Measurements from ENCODE around the gene LRRC71.

LRRC71 gene

DNA sequence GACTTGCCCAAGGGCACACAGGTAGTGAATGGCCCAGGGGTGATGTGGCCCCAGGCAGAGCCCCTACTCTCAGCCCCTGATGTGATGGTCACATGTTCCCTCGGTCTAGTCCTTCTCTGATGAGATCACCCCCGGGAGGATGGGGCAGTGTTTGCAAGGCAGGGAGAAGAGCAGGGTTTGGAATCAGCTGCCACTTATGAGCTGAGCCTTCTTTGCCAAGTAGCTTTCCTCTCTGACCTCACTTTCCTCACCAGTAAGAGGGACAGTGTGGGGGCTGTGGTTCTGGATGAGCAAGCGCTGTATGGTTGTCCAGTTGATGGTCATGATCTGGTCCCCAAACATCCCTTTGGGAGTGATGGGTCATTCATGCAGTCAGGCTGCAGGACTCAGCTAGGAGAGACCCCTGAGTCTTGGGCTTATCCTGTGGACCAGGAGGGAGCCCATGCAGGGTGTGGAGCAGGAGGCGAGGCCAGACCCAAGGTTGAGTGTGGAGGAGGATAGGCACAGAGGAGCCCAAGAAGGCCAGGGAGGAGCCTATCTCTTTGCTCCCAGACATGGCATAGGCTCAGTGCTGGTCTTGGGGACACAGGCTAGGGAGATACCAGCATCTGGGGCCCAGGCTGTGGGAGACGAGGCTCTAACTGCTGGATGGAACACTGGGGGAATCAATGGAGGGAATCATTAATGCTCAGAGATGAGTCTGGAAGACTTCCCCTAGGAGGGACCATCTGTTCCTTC is 42.8 kb upstream of the LRRC71 start:
- H3K4me3 ChIP-seq (ENCODE audit: low read depth, low read length) = no peak overlapping the region
- no peak for DNase-seq (ENCODE audit: low read depth)
- TF ChIP-seq, protein P1, sequence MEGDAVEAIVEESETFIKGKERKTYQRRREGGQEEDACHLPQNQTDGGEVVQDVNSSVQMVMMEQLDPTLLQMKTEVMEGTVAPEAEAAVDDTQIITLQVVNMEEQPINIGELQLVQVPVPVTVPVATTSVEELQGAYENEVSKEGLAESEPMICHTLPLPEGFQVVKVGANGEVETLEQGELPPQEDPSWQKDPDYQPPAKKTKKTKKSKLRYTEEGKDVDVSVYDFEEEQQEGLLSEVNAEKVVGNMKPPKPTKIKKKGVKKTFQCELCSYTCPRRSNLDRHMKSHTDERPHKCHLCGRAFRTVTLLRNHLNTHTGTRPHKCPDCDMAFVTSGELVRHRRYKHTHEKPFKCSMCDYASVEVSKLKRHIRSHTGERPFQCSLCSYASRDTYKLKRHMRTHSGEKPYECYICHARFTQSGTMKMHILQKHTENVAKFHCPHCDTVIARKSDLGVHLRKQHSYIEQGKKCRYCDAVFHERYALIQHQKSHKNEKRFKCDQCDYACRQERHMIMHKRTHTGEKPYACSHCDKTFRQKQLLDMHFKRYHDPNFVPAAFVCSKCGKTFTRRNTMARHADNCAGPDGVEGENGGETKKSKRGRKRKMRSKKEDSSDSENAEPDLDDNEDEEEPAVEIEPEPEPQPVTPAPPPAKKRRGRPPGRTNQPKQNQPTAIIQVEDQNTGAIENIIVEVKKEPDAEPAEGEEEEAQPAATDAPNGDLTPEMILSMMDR (conservative IDR thresholded peaks at IDR 0.05; ENCODE audit: low read depth, low read length) = no peak

DNA sequence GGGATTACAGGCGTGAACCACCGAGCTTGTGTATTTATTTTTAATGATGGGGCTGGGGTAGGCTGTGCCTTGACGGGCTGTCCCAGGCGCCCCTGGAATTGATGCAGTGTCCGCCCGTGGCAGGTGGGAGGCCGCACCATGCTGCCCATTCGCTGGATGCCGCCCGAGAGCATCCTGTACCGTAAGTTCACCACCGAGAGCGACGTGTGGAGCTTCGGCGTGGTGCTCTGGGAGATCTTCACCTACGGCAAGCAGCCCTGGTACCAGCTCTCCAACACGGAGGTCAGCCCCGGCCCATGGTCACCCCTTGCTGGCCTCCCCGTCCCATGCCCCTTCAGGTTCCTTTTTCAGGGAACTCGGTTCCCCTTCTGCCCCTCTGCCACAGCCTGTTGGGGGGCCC is 40.6 kb upstream of the LRRC71 start:
- H3K4me3 ChIP-seq (ENCODE audit: low read depth, low read length) = no peak overlapping the region
- TF ChIP-seq, protein P1 (conservative IDR thresholded peaks at IDR 0.05; ENCODE audit: low read depth, low read length) = no peak
- no peak for DNase-seq (ENCODE audit: low read depth)

DNA sequence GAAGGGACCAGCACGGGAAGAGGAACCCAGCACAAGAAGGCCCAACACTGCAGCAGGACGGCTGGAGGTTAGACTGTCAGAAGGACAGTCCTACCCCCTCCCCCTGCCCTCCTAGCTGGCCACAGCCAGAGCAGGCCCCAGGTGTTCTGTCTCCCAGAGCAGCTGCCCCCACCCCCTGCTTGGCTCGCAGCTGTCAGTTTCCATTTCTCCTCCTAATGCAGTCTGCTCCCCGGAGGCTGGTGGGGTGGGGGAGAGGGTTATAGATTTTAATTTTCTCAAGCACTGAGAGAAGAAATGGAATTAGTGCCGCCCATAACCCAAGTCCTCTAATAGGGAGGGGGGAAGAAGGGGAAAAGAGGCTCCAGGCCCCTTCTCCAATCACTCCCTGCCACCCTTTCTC is 40.0 kb upstream of the LRRC71 start:
- H3K4me3 ChIP-seq (ENCODE audit: low read depth, low read length) = no peak overlapping the region
- TF ChIP-seq, protein P1 (conservative IDR thresholded peaks at IDR 0.05; ENCODE audit: low read depth, low read length) = no peak
- no peak for DNase-seq (ENCODE audit: low read depth)

DNA sequence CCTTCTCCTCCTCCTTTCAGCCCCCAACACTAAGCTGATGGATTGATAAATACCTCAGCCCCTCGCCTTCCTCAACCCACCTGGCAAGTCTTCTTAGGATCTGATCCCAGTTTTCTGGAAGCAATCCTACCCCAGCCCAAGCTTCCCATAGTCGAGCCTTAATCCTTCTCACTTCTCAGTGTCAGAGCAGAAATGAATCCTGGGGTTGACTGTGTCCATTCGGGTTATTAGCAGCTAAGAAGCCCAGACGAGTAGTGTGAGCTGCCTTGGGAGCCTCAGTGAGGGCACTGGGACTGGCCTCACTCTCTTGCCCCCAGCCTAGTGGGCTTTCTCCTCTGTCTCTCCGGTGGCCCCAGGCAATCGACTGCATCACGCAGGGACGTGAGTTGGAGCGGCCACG is 39.3 kb upstream of the LRRC71 start:
- no peak overlapping the region for H3K4me3 ChIP-seq (ENCODE audit: low read depth, low read length)
- DNase-seq (ENCODE audit: low read depth) = no peak
- TF ChIP-seq, protein P1 (conservative IDR thresholded peaks at IDR 0.05; ENCODE audit: low read depth, low read length) = no peak

DNA sequence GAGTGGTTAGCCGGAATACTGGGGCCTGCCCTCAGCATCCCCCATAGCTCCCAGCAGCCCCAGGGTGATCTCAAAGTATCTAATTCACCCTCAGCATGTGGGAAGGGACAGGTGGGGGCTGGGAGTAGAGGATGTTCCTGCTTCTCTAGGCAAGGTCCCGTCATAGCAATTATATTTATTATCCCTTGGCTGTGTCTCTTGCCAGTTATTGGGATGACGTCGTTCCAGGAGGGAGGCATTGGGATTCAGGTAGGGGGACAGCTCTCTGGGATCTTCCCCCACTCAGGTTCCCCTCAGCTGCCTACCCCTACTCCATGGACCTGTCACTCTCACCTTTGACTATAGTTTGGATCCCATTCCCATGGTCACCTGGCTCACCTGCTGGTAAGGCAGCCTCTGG is 38.8 kb upstream of the LRRC71 start:
- H3K4me3 ChIP-seq (ENCODE audit: low read depth, low read length) = no peak overlapping the region

DNA sequence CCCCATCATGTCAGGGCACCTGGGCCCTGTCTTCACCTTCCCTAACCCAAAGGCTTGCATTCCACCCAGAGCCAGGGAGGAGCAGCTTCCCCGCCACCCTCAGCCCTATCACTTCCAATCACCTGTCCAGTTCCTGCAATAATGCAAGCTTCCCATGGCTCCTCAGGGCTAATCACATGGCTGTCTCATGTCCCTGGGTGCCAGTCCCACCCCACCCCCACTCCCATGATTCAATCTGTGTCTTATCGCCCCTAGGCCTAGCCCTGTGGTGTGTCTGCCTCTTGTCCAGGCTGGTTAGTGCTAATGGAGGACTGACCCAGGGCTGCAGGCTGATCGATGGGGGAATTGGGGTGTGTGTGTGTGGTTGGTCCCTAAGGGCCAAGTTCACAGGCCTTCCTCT is 37.9 kb upstream of the LRRC71 start:
- DNase-seq (ENCODE audit: low read depth) = no peak
- TF ChIP-seq, protein P1 (conservative IDR thresholded peaks at IDR 0.05; ENCODE audit: low read depth, low read length) = no peak
- no peak overlapping the region for H3K4me3 ChIP-seq (ENCODE audit: low read depth, low read length)

More for the DNA sequence above, 38.8 kb upstream of the LRRC71 start:
- no peak for DNase-seq (ENCODE audit: low read depth)
- TF ChIP-seq, protein P1 (conservative IDR thresholded peaks at IDR 0.05; ENCODE audit: low read depth, low read length) = no peak

DNA sequence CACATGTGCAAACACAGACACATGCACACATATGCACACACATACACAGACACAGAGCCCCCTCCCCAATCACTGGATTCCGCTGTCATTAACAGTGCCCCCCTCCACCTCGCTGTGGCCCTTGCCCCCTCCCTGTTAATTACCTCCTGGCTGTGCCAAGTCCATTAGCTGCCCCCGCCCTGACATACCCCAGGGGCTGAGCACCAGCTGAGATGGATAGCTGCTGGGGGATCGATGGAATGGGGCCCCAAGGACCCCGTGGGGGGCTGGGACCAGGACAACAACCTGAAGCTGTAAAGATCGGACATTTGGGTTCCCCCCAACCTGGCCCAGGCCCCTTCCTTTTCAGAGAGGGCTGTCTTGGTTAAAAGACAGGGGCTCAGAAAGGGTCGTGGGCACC is 36.5 kb upstream of the LRRC71 start:
- no peak overlapping the region for H3K4me3 ChIP-seq (ENCODE audit: low read depth, low read length)
- TF ChIP-seq, protein P1 (conservative IDR thresholded peaks at IDR 0.05; ENCODE audit: low read depth, low read length) = no peak
- no peak for DNase-seq (ENCODE audit: low read depth)

All from choroid plexus epithelial cell (primary cell).